B cell (primary cell): Measurements from ENCODE around the gene CERCAM. TPM values are rescaled to one million over a fixed set of nuclear protein-coding genes. Genes with fewer than 3 reads are reported as not detected.

Experiments used
- ATAC-seq: fragments of 200-7000 bp; cut with Tn5 transposase; one replicate; pipeline ENCODE4 v1.10.0; 2021; ENCODE audit warnings: low read depth, mild to moderate bottlenecking, moderate number of reproducible peaks, moderate library complexity
- CTCF ChIA-PET: fragments of 350-600 bp; sonication (Branson Sonifier 250); formaldehyde crosslinking; loops from one replicate; lab custom pipeline; 2021; ENCODE audit warnings: antibody characterized with exemption, inconsistent platforms; lab: Charles Lee
- POLR2A ChIA-PET: fragments of 350-600 bp; sonication (Branson Sonifier 250); formaldehyde crosslinking; loops from one replicate; lab custom pipeline; 2021; ENCODE audit warnings: antibody characterized with exemption; lab: Charles Lee
- DNase-seq: peaks from one replicate; pipeline ENCODE4 v3.0.0; 2013
- H2AFZ ChIP-seq: 2 replicates; pipeline ENCODE4 v1.6.1; 2012; ENCODE audit warnings: mild to moderate bottlenecking, low read depth, low read length; ENCODE audit not compliant: insufficient read depth, poor library complexity, severe bottlenecking
- H3K27ac ChIP-seq, 2 donors: 1 replicate in 1 of 2; 2 replicates in 1 of 2; pipeline ENCODE4 v1.5.1; 2012 to 2013; ENCODE audit warnings: low read length in 2 of 2, mild to moderate bottlenecking in 2 of 2, moderate library complexity in 1 of 2
- H3K27me3 ChIP-seq, 4 experiments: fragments of 200-600 bp in 1 of 4; sonication (generic) in 1 of 4; replicated peaks in 1 of 4; 1 replicate in 2 of 4; 2 replicates in 2 of 4; pipeline versions ENCODE4 v1.6.1 to v1.7.0; 2013 to 2016; ENCODE audit warnings: low read length in 3 of 4, mild to moderate bottlenecking in 2 of 4, mixed read lengths in 1 of 4, moderate library complexity in 1 of 4; ENCODE audit not compliant: insufficient read depth in 4 of 4, control insufficient read depth in 3 of 4; ENCODE audit errors: control extremely low read depth in 1 of 4
- H3K36me3 ChIP-seq, 2 experiments: replicated peaks in 1 of 2; 1 replicate in 1 of 2; 2 replicates in 1 of 2; pipeline versions ENCODE4 v1.6.1 to v1.7.1; 2013; ENCODE audit warnings: low read length in 1 of 2; ENCODE audit not compliant: insufficient read depth in 2 of 2, control insufficient read depth in 1 of 2; ENCODE audit errors: control extremely low read depth in 1 of 2, extremely low read depth in 1 of 2
- H3K4me1 ChIP-seq, 2 donors: fragments of 200-600 bp in 1 of 2; sonication (generic) in 1 of 2; 1 replicate in 1 of 2; 2 replicates in 1 of 2; pipeline versions ENCODE4 v1.5.1 to v1.6.1; 2013 to 2017; ENCODE audit warnings: low read length in 2 of 2; ENCODE audit not compliant: control insufficient read depth in 2 of 2, insufficient read depth in 2 of 2
- H3K4me2 ChIP-seq: replicated peaks from 2 replicates; pipeline ENCODE3; 2012; ENCODE audit warnings: mild to moderate bottlenecking, low read depth, low read length; ENCODE audit not compliant: poor library complexity, severe bottlenecking
- H3K4me3 ChIP-seq, 5 experiments: fragments of 200-600 bp in 1 of 5; sonication (generic) in 1 of 5; 1 replicate in 3 of 5; 2 replicates in 2 of 5; pipeline versions ENCODE4 v1.5.1 to v1.7.0; 2011 to 2016; ENCODE audit warnings: low read length in 4 of 5, mild to moderate bottlenecking in 4 of 5, low read depth in 2 of 5, control low read depth in 1 of 5, moderate library complexity in 1 of 5; ENCODE audit not compliant: insufficient read depth in 1 of 5; ENCODE audit errors: control extremely low read depth in 1 of 5, extremely low read depth in 1 of 5
- H3K79me2 ChIP-seq: fragments of 200-600 bp; sonication (generic); one replicate; pipeline ENCODE4 v1.6.0; 2016; ENCODE audit warnings: low read length; ENCODE audit not compliant: control insufficient read depth, insufficient read depth
- H3K9ac ChIP-seq: fragments of 200-600 bp; sonication (generic); 2 replicates; pipeline ENCODE4 v1.6.1; 2017; ENCODE audit warnings: mild to moderate bottlenecking, low read length, moderate library complexity
- H3K9me3 ChIP-seq, 3 donors: one replicate each; pipeline versions ENCODE4 v1.6.1 to v1.7.1; 2013; ENCODE audit warnings: low read length in 2 of 3; ENCODE audit not compliant: control insufficient read depth in 2 of 3, insufficient read depth in 1 of 3; ENCODE audit errors: control extremely low read depth in 1 of 3
- H4K20me1 ChIP-seq: 2 replicates; pipeline ENCODE4 v1.6.0; 2012; ENCODE audit warnings: mild to moderate bottlenecking, low read length; ENCODE audit not compliant: insufficient read depth, control insufficient read depth, poor library complexity, severe bottlenecking
- H3K27ac Mint-ChIP-seq: one replicate; pipeline ENCODE4 v1.8.0; 2021; ENCODE audit warnings: mixed read lengths
- H3K27me3 Mint-ChIP-seq: one replicate; pipeline ENCODE4 v1.8.0; 2021; ENCODE audit warnings: mixed read lengths
- H3K4me1 Mint-ChIP-seq: one replicate; pipeline ENCODE4 v1.8.0; 2021; ENCODE audit warnings: mixed read lengths
- H3K4me3 Mint-ChIP-seq: one replicate; pipeline ENCODE4 v1.8.0; 2021; ENCODE audit warnings: mixed read lengths
- H3K9me3 Mint-ChIP-seq: one replicate; pipeline ENCODE4 v1.8.0; 2022; ENCODE audit warnings: mixed read lengths; ENCODE audit not compliant: insufficient read depth
- EZH2 ChIP-seq: IDR thresholded peaks from 2 replicates; pipeline ENCODE4 v1.6.1; 2012; ENCODE audit warnings: borderline replicate concordance, low read depth, mild to moderate bottlenecking, moderate library complexity, low read length; ENCODE audit not compliant: insufficient read depth, poor library complexity, severe bottlenecking
- WGBS: methylation state at CpG from one replicate; pipeline ENCODE4 v1.1.5; 2013; ENCODE audit warnings: missing lambda C conversion rate; ENCODE audit not compliant: insufficient coverage; 5-methylcytosine and 5-hydroxymethylcytosine counted together
- intact Hi-C: fragments of 100-400 bp; cut with micrococcal nuclease; formaldehyde crosslinking; loops from one replicate; pipeline ENCODE4 v1.10.0; 2022
- polyA plus RNA-seq: library from polyadenylated mRNA; depleted of rRNA; stranded (reverse); fragments of >200 nt; gene quantifications from 2 replicates; pipeline ENCODE4 v1.2.3, GENCODE V29; 2012
- total RNA-seq, 2 donors: library from RNA; stranded (reverse); fragments of 120-200 nt in 1 of 2; gene quantifications; 1 replicate in 1 of 2; 2 replicates in 1 of 2; pipeline versions ENCODE4 v1.2.3 to v1.2.4, GENCODE V29; 2013 to 2022
- TF ChIP-seq, protein P1 (sequence below): fragments of 200-600 bp; IDR thresholded peaks from one replicate; pipeline ENCODE4 v1.8.0; 2022; ENCODE audit warnings: antibody characterized with exemption, mild to moderate bottlenecking

The CERCAM gene
- total and polyA plus RNA-seq, 2 donors (not counting 1 experiment from before 2014, with no cell fraction given), result 2.4 to 3.8 TPM

DNA sequence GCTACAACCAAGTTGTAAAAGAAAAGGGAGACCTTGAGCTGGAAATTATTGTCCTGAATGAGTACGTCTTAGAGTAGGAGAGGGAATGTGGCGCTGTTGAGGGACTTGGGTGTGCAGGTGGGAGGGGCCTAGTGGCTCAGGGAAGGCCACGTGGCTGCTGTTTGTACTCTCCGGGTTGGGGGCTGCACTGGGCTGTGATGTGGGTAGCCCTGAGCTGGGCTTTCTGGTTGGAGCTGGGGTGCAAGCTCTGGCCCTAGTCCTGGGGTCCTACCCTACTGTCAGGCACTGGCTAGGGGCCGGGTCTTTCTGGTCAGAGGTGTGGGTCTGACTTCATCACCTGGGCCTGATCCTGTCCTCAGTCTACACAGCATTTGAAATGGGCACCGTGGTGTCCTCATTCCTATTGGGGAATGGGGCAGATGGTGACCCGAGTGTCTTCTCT is 64.8 kb downstream of the CERCAM start:
- ChIA-PET POLR2A (no interaction called here), CTCF (no interaction called here)

DNA sequence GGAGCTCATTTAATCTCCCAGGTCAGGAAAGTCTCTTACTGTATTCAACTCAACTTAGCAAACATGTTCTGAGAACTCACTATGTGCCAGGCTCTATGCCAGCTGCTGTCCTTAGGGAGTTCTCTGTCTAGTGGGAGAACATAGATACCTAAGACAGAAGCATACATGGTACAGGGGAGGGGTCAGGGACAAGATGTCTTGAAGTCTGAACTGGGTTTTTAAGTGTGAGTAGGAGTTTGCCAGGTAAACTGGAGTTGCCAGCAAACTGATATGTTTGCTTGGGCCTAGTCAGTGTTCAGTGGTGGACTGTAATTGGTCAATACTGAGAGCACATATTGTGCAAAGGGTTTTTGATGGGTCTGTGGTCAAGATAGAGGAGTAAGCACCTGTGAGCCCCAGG is 65.5 kb downstream of the CERCAM start:
- POLR2A ChIA-PET, result no interaction called here
- H3K9me3 Mint-ChIP-seq, result no peaks in the 10 kb centered on the region

More for the DNA sequence above, 64.8 kb downstream of the CERCAM start:
- Histone ChIP-seq H2AFZ (no peak overlapping the region), H3K27me3 (no peaks in the 10 kb centered on the region), H3K4me1 (no peaks in the 10 kb centered on the region), H3K27ac (no peak overlapping the region), H3K4me3 (no peak overlapping the region), H3K9ac (no peak overlapping the region), H3K4me2 (no peak overlapping the region), H3K79me2 (no peaks in the 10 kb centered on the region), H4K20me1 (no peaks in the 10 kb centered on the region), H3K36me3 (peaks cover 0 to 59% of the 10 kb centered on the region in 2 experiments), H3K9me3 (no peaks in the 10 kb centered on the region)
- Mint-ChIP-seq H3K4me3 (no peak overlapping the region), H3K27ac (no peak overlapping the region), H3K27me3 (no peaks in the 10 kb centered on the region), H3K9me3 (no peaks in the 10 kb centered on the region), H3K4me1 (no peaks in the 10 kb centered on the region)
- WGBS, result over 99% methylated on average over 7 of the region's 7 CpGs
- DNase-seq, result no peak
- intact Hi-C loops, result no loop called here
- ATAC-seq, result no peak
- TF ChIP-seq, protein P1, sequence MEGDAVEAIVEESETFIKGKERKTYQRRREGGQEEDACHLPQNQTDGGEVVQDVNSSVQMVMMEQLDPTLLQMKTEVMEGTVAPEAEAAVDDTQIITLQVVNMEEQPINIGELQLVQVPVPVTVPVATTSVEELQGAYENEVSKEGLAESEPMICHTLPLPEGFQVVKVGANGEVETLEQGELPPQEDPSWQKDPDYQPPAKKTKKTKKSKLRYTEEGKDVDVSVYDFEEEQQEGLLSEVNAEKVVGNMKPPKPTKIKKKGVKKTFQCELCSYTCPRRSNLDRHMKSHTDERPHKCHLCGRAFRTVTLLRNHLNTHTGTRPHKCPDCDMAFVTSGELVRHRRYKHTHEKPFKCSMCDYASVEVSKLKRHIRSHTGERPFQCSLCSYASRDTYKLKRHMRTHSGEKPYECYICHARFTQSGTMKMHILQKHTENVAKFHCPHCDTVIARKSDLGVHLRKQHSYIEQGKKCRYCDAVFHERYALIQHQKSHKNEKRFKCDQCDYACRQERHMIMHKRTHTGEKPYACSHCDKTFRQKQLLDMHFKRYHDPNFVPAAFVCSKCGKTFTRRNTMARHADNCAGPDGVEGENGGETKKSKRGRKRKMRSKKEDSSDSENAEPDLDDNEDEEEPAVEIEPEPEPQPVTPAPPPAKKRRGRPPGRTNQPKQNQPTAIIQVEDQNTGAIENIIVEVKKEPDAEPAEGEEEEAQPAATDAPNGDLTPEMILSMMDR, result no peak
- TF ChIP-seq EZH2, result no peak

More for the DNA sequence above, 65.5 kb downstream of the CERCAM start:
- Histone ChIP-seq H3K79me2 (no peaks in the 10 kb centered on the region), H3K9ac (no peak overlapping the region), H2AFZ (no peak overlapping the region), H3K27ac (no peak overlapping the region), H3K9me3 (no peaks in the 10 kb centered on the region), H3K36me3 (peaks cover 0 to 61% of the 10 kb centered on the region in 2 experiments), H3K4me1 (no peaks in the 10 kb centered on the region), H3K4me2 (no peak overlapping the region), H3K27me3 (no peaks in the 10 kb centered on the region), H3K4me3 (no peak overlapping the region), H4K20me1 (no peaks in the 10 kb centered on the region)
- DNase-seq (no peak), ATAC-seq (no peak)
- H3K4me3 Mint-ChIP-seq, result no peak overlapping the region
- TF ChIP-seq EZH2, result no peak
- TF ChIP-seq, protein P1, result no peak
- CTCF ChIA-PET, result no interaction called here
- H3K27ac Mint-ChIP-seq, result no peak overlapping the region
- intact Hi-C loops, result no loop called here
- no peaks in the 10 kb centered on the region for H3K4me1 Mint-ChIP-seq
- H3K27me3 Mint-ChIP-seq, result no peaks in the 10 kb centered on the region

Other genes with a start within 250 kb of the CERCAM start
- gene CIZ1, start 229.3 kb upstream of the CERCAM start, total RNA-seq, result 160 and 169 TPM in 2 replicates
- 77.5 and 79.9 TPM in 2 replicates for gene CIZ1, start 229.3 kb upstream of the CERCAM start, polyA plus RNA-seq
- 1.3 and 1.9 TPM in 2 replicates for gene DNM1, start 217.5 kb upstream of the CERCAM start, total RNA-seq
- 0.63 and 1.2 TPM in 2 replicates for gene DNM1, start 217.5 kb upstream of the CERCAM start, polyA plus RNA-seq
- gene GOLGA2, start 144.8 kb upstream of the CERCAM start, total RNA-seq, result 76.3 and 87.3 TPM in 2 replicates
- 23.2 and 43.6 TPM in 2 replicates for gene GOLGA2, start 144.8 kb upstream of the CERCAM start, polyA plus RNA-seq
- gene SWI5, start 144.6 kb upstream of the CERCAM start, total RNA-seq, result 8.6 and 13.3 TPM in 2 replicates
- 16.1 and 23.3 TPM in 2 replicates for gene SWI5, start 144.6 kb upstream of the CERCAM start, polyA plus RNA-seq
- gene TRUB2, start 98.4 kb upstream of the CERCAM start, total RNA-seq, result 21.4 and 21.5 TPM in 2 replicates
- 5.3 and 7.6 TPM in 2 replicates for gene TRUB2, start 98.4 kb upstream of the CERCAM start, polyA plus RNA-seq
- gene COQ4, start 98.0 kb upstream of the CERCAM start, total RNA-seq, result 54.9 and 57.3 TPM in 2 replicates
- gene COQ4, start 98.0 kb upstream of the CERCAM start, polyA plus RNA-seq, result 55.3 and 62.8 TPM in 2 replicates
- gene SLC27A4, start 80.3 kb upstream of the CERCAM start, total RNA-seq, result 12.0 and 12.9 TPM in 2 replicates
- gene SLC27A4, start 80.3 kb upstream of the CERCAM start, polyA plus RNA-seq, result 6.9 and 10.0 TPM in 2 replicates
- 35.6 and 43.8 TPM in 2 replicates for gene URM1, start 49.5 kb upstream of the CERCAM start, total RNA-seq
- 24.1 and 40.3 TPM in 2 replicates for gene URM1, start 49.5 kb upstream of the CERCAM start, polyA plus RNA-seq
- gene ODF2, start 35.1 kb downstream of the CERCAM start, total RNA-seq, result 36.6 and 42.9 TPM in 2 replicates
- gene ODF2, start 35.1 kb downstream of the CERCAM start, polyA plus RNA-seq, result 30.1 and 35.1 TPM in 2 replicates
- gene GLE1, start 83.9 kb downstream of the CERCAM start, total RNA-seq, result 30.3 and 31.9 TPM in 2 replicates
- gene GLE1, start 83.9 kb downstream of the CERCAM start, polyA plus RNA-seq, result 11.8 and 14.6 TPM in 2 replicates
- gene SPTAN1, start 131.7 kb downstream of the CERCAM start, total RNA-seq, result 351 and 354 TPM in 2 replicates
- gene SPTAN1, start 131.7 kb downstream of the CERCAM start, polyA plus RNA-seq, result 129 TPM in 2 replicates
- 76.6 and 83.4 TPM in 2 replicates for gene DYNC2I2, start 236.0 kb downstream of the CERCAM start, total RNA-seq
- gene DYNC2I2, start 236.0 kb downstream of the CERCAM start, polyA plus RNA-seq, result 92.9 and 109 TPM in 2 replicates